ENCODE results near the gene PRKCZ. TPM values are rescaled to one million over a fixed set of nuclear protein-coding genes. Genes with fewer than 3 reads are reported as not detected.

Gene PRKCZ
- total and polyA plus RNA-seq, 9 of the 15 experiments (the other 6 are each of a cell fraction or from before 2014, with no cell fraction given), result 0.07 to 3.1 (median 1.3) TPM

DNA sequence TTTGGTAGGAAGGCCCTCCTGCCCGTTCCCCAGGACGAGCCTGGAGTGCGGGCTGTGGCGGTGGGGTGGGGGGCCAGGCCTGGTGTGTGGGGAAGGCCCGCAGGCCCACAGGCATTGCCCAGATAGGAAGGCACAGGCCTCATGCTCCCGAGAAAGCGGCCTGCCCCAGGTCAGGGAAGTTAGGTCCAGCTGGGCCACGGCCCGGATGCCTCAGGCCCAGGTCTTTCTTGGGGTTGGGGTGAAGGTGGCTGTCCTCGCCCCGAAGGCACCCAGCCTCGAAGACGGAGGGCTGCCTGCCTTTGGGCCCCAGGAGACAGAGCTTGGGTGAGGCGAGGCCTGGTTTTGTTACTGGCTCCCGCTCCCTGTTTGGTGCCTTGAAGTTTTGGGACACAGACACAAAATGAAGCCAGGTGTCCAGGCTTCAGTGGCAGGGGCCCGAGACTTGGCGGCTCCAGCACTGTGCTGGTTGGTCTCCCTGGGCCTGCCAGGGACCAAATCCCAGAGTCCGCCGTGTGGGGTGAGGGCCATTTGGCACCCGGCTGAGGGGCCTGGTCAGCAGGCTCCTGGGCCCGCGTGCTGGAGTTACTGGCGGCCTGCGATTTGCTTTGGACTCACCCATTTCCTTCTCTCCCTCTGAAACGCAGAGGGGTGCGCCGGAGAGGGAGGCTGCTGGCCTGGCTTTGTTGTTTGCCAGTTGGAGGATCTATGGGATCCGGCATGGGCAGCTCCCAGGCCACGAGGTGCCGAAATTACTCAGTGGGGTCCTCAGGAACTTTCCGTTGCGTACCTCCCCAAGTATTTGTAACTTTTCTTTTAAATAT, 179.9 kb downstream of the PRKCZ start (continued):
- TF ChIP-seq, protein P1, sequence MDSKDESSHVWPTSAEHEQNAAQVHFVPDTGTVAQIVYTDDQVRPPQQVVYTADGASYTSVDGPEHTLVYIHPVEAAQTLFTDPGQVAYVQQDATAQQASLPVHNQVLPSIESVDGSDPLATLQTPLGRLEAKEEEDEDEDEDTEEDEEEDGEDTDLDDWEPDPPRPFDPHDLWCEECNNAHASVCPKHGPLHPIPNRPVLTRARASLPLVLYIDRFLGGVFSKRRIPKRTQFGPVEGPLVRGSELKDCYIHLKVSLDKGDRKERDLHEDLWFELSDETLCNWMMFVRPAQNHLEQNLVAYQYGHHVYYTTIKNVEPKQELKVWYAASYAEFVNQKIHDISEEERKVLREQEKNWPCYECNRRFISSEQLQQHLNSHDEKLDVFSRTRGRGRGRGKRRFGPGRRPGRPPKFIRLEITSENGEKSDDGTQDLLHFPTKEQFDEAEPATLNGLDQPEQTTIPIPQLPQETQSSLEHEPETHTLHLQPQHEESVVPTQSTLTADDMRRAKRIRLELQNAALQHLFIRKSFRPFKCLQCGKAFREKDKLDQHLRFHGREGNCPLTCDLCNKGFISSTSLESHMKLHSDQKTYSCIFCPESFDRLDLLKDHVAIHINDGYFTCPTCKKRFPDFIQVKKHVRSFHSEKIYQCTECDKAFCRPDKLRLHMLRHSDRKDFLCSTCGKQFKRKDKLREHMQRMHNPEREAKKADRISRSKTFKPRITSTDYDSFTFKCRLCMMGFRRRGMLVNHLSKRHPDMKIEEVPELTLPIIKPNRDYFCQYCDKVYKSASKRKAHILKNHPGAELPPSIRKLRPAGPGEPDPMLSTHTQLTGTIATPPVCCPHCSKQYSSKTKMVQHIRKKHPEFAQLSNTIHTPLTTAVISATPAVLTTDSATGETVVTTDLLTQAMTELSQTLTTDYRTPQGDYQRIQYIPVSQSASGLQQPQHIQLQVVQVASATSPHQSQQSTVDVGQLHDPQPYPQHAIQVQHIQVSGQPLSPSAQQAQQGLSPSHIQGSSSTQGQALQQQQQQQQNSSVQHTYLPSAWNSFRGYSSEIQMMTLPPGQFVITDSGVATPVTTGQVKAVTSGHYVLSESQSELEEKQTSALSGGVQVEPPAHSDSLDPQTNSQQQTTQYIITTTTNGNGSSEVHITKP (IDR thresholded peaks at IDR 0.05; ENCODE audit: partially characterized antibody), result peak; percentile 86
- TF ChIP-seq ETS2 (tag; IDR thresholded peaks at IDR 0.05; ENCODE audit: borderline replicate concordance, poor library complexity, severe bottlenecking) (no peak), RBM15 (IDR thresholded peaks at IDR 0.05; ENCODE audit: insufficient read depth, low read length) (no peak), TEAD1 (CRISPR knock-in tag; IDR thresholded peaks at IDR 0.05) (peak in 1 of 2 experiments; percentile 51; a peak in 1 of 4 replicates), ATF4 (CRISPR knock-in tag; IDR thresholded peaks at IDR 0.05) (no peak), NUFIP1 (IDR thresholded peaks at IDR 0.05; ENCODE audit: partially characterized antibody) (no peak), BCLAF1 (IDR thresholded peaks at IDR 0.05; ENCODE audit: borderline replicate concordance in 1 of 2, control insufficient read depth in 1 of 2, low read depth in 2 of 2, low read length in 1 of 2) (no peak), POLR2H (tag; IDR thresholded peaks at IDR 0.05; ENCODE audit: low read depth) (no peak), VEZF1 (CRISPR knock-in tag; IDR thresholded peaks at IDR 0.05) (no peak; the same call in 1 of the 2 replicates), HNRNPL (IDR thresholded peaks at IDR 0.05; ENCODE audit: low read depth, low read length) (no peak)
- TF ChIP-seq, protein P2, sequence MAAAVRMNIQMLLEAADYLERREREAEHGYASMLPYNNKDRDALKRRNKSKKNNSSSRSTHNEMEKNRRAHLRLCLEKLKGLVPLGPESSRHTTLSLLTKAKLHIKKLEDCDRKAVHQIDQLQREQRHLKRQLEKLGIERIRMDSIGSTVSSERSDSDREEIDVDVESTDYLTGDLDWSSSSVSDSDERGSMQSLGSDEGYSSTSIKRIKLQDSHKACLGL (CRISPR knock-in tag; IDR thresholded peaks at IDR 0.05; ENCODE audit: borderline replicate concordance, poor library complexity, severe bottlenecking), result no peak
- TF ChIP-seq, protein P3, sequence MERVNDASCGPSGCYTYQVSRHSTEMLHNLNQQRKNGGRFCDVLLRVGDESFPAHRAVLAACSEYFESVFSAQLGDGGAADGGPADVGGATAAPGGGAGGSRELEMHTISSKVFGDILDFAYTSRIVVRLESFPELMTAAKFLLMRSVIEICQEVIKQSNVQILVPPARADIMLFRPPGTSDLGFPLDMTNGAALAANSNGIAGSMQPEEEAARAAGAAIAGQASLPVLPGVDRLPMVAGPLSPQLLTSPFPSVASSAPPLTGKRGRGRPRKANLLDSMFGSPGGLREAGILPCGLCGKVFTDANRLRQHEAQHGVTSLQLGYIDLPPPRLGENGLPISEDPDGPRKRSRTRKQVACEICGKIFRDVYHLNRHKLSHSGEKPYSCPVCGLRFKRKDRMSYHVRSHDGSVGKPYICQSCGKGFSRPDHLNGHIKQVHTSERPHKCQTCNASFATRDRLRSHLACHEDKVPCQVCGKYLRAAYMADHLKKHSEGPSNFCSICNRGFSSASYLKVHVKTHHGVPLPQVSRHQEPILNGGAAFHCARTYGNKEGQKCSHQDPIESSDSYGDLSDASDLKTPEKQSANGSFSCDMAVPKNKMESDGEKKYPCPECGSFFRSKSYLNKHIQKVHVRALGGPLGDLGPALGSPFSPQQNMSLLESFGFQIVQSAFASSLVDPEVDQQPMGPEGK (CRISPR knock-in tag; IDR thresholded peaks at IDR 0.05; ENCODE audit: borderline replicate concordance), result no peak
